ENCODE data around the gene TCERG1.

The TCERG1 gene

DNA sequence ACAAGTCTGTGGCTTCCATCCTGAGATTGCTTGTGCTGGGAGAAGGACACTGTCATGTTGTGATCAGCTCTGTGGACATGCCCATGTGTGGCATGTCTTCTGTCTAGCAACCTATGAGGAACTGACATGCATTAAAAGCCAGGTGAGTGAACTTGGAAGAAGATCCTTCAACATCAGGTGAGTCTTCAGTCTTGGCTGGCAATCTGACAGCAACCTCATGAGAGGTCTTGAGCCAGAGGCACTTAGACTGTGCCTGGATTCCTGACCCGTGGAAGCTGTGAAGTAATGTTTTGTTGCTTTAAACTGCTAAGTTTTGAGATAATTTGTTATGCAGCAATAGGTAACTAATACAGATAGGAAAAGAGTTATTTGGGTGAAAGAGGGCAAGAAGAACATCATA lies 6.8 kb upstream of the TCERG1 start:
- H3K27ac ChIP-seq = no peak overlapping the region
- no peak for TF ChIP-seq ZFX (IDR thresholded peaks at IDR 0.05)
- TF ChIP-seq, protein P1, sequence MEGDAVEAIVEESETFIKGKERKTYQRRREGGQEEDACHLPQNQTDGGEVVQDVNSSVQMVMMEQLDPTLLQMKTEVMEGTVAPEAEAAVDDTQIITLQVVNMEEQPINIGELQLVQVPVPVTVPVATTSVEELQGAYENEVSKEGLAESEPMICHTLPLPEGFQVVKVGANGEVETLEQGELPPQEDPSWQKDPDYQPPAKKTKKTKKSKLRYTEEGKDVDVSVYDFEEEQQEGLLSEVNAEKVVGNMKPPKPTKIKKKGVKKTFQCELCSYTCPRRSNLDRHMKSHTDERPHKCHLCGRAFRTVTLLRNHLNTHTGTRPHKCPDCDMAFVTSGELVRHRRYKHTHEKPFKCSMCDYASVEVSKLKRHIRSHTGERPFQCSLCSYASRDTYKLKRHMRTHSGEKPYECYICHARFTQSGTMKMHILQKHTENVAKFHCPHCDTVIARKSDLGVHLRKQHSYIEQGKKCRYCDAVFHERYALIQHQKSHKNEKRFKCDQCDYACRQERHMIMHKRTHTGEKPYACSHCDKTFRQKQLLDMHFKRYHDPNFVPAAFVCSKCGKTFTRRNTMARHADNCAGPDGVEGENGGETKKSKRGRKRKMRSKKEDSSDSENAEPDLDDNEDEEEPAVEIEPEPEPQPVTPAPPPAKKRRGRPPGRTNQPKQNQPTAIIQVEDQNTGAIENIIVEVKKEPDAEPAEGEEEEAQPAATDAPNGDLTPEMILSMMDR (conservative IDR thresholded peaks at IDR 0.05) = no peak

DNA sequence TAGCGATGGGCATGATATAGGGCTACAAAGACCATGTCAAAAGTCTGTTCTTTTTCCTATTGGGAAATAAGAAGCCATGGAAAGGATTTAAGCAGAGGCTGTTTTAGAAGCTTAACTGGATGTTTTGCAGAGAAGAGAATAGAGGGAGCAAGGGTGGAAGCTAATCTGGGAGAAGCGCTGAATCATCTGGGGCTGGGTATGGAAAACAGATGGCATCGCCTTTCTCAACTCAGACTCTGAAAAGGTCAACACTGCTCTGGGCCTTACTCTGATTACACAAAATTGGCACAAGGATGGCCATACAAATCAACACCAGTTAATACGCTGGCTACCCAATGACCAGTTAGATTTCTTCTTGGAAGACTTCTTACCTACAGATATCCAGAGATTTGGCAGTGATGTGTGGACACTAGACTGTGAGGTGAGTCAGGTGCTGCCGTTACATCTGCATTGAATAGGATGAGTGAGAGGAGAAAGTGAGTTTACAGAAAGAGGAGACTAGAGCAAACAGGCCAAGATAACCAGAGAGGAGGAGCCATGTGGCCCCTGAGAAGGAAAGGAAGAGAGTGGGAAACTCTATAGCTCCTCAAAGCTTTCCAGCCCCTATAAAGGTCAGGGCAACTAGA lies 6.2 kb upstream of the TCERG1 start:
- no peak for TF ChIP-seq ZFX (IDR thresholded peaks at IDR 0.05)
- TF ChIP-seq, protein P1 (conservative IDR thresholded peaks at IDR 0.05) = no peak

DNA sequence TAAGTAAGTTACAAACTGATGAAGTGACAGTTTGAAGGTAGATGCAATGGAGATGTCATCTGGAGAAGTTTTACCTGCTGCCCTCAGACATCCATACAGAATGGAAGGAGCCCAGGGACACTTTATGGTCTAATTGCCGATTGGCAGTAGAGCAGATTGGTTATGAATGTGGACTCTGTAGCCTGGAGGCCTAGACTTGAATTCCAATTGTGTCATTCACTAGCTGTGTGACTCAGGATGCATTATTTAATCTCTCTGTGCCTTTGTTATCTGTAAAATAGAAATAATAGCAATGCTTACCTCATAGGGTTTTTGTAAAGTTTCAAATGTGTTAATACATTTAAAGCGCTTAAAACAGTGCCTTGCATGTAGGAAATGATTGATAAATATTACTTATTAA lies 5.2 kb upstream of the TCERG1 start:
- H3K27ac ChIP-seq = no peak overlapping the region
- no peak for TF ChIP-seq ZFX (IDR thresholded peaks at IDR 0.05)
- TF ChIP-seq, protein P1 (conservative IDR thresholded peaks at IDR 0.05) = no peak

More for the DNA sequence above, 6.2 kb upstream of the TCERG1 start:
- no peak overlapping the region for H3K27ac ChIP-seq

DNA sequence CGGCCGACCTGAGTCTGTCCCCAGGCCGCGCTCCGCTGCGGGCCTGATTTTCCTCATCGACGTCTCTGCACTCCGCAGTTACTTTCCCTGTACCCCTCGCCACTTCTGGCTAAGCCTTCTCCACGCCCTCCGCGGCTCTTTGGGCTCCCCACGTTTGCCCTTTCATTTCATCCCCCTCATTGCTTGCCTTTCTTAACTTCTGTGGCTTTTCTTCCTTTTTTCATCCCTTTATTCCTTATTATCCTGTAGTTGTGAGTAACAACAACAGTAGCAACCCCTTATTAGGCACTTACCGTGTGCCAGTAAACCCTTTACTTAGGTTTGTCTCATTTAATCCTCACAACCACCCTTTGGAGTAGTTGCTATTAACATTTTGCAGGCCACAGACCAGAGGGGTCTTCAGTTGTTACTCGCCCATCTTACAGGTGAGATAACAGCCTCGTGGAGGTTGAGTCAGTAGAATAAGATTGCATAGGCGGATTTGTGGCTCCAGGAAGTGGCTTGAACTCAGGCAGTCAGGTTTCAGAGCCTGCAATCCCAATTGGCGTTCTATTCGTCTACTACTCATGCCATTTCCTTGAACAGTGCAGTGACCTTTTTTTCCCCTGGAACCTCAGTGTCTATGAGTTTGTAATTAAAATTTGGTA lies 724 bp downstream of the TCERG1 start:
- H3K27ac ChIP-seq = peak overlapping the region; percentile 98
- TF ChIP-seq, protein P1 (conservative IDR thresholded peaks at IDR 0.05) = no peak
- peak; percentile 88 for TF ChIP-seq ZFX (IDR thresholded peaks at IDR 0.05)

DNA sequence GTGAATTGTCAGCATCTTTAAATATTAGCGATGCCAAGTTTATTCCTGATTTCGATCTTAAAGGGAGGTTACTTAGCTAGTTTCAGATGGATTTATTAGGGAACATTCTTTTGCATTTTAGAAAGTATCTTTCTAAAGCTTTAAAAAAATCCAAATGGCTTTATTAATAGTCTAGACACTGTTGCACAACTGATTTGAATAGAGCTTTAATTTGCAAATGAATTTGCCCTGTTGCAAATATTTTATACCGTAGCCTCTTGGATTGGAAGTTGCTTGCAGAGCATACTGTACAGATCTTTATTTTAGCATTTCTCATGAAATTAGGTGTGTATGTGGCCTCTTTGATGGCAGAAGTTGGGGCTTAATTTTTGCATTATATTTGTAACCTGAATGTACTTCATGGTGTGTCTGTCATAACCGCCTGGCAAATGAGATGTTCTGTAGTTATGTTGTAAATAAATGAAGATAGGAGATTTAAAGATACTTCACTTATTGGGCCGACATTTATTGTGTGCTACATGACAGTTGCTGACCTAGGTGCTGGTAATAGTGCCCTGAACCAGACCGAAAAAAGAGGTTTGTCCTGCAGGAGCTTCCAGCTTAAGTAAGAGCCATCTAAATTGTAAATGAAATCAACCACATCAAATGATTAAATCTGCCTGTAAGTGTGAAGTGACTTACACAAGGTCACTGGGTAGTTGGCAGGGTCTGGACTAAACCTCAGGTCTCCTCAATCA lies 1.8 kb downstream of the TCERG1 start:
- no peak overlapping the region for H3K27ac ChIP-seq
- TF ChIP-seq, protein P1 (conservative IDR thresholded peaks at IDR 0.05) = no peak
- no peak for TF ChIP-seq ZFX (IDR thresholded peaks at IDR 0.05)

GRCh38 chr5:146450002-146450401 lies 2.9 kb downstream of the TCERG1 start:
- no peak for TF ChIP-seq ZFX (IDR thresholded peaks at IDR 0.05)
- TF ChIP-seq, protein P1 (conservative IDR thresholded peaks at IDR 0.05) = no peak
- no peak overlapping the region for H3K27ac ChIP-seq

DNA sequence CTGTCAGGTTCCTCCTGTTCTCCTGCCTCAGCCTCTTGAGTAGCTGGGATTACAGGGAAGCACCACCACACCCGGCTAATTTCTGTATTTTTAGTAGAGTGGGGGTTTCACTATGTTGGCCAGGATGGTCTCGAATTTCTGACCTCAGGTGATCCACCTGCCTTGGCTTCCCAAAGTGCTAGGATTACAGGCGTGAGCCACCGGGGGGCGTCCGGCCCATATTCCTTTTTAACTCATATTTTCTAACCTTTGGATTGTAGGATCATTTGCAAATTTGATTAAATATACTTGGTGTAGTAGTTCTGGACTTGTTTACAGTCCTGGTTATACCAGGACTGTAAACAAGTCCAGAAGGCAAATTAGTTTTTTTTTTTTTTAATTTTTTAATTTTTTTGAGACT lies 4.3 kb downstream of the TCERG1 start:
- no peak for TF ChIP-seq ZFX (IDR thresholded peaks at IDR 0.05)
- TF ChIP-seq, protein P1 (conservative IDR thresholded peaks at IDR 0.05) = peak; percentile 67
- H3K27ac ChIP-seq = no peak overlapping the region
